ENCODE measurements around the gene CPNE8.

Gene CPNE8

GRCh38 chr12:38892976-38893375 is 12.4 kb downstream of the CPNE8 start:
- DNase-seq = no peak

- no peak for DNase-seq
Measured at GRCh38 chr12:38892087-38892786, 13.2 kb downstream of the CPNE8 start.

DNA sequence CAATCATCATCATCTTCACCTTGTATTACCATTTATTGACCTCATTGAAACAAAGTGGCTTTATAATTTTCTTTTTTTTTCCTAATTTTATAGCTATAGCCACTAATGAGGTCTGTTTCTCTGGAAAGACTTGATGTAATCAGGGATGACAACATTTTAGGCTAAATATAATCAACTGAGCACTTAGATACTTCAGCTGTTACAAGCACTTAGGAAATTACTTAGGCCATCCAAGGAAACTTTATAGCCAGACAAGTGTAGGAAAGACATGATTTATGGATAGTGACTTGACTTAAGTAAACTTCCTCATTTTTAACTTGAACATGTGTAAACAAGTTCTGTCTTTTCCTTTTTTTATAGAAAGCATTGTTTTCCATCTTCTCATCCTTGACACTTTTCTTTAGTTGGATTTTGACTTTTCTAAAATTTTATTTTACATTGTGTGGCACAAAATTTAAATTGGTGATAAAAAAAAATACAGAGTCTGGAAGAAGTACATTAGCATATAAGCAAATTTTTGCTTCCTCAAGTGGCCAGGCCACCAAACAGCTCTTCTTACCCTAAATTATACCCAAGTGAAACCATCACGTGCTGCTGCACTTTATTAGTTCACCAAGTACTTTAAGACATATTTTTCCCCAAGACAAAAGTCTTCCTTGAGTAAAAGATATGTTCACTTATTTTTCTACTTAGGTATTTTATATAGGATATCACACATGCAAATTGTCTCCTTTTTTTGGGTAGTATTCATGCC is 15.1 kb downstream of the CPNE8 start:
- DNase-seq = no peak

- no peak for DNase-seq
Measured at GRCh38 chr12:38889297-38889815, 16.0 kb downstream of the CPNE8 start.

DNA sequence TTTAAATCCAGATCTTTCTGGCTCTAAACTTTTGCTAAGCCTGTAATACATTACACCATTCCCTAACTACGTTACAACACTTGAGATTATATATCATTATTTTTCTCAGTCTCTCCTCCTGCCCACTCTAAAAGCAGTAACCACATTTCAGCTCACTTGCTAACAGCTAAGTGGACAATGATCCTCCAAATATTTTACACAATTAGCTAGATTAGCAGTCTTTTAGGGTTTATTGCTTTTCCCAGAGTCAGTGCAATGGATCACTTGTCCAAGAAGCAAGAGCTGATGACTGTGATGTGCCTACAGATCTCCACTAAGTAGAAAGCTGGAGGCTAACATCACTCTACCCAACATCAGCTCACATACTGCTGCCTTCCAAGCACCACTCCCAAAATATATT is 17.6 kb downstream of the CPNE8 start:
- DNase-seq = no peak

DNA sequence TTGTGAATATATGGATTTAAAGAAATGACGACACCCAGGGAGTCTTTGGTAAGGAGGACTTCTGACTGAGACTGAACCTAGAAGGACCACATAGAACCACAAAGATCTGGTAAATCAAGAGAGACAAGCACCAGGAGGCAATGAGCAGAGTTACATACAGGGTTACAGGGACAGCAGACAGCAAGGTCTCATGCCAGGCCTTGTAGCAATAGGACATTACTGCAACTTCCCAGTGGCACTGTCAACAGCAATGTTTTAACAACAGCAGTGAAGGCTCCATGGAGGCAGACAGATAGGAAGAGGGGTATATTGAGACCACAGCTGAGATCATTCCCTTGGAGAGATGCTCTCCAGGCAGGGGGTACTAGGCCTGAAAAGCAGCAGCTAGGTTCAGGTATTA is 18.5 kb downstream of the CPNE8 start:
- no peak for DNase-seq

- DNase-seq = no peak
Measured at GRCh38 chr12:38886064-38886463, 19.3 kb downstream of the CPNE8 start.

- DNase-seq = no peak
Measured at GRCh38 chr12:38884666-38885065, 20.7 kb downstream of the CPNE8 start.

DNA sequence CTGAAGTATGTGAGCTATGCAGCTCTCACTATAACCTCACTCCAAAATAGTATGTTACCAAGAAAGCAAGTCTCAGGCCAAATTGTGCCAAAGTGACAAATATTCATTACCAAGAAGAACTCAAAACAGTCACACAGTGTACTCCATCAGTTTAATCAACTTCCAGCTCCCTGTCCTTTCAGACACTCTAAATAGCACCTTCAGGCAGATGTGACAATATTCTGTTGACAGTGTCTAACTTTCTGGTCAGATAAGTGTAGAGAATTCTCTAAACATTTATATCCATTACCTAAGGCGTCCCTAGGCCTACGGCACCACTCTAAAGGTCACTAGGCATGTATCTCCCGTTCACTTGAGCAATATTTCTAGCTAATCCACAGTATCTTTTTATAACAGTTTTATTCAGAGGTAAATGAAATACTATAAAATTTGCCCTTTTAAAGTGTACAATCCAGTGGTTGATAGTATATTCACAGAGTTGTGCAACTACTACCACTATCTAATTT is 21.7 kb downstream of the CPNE8 start:
- no peak for DNase-seq

GRCh38 chr12:38880288-38880687 is 25.1 kb downstream of the CPNE8 start:
- no peak for DNase-seq

- DNase-seq = no peak
Measured at GRCh38 chr12:38878986-38879385, 26.4 kb downstream of the CPNE8 start.

DNA sequence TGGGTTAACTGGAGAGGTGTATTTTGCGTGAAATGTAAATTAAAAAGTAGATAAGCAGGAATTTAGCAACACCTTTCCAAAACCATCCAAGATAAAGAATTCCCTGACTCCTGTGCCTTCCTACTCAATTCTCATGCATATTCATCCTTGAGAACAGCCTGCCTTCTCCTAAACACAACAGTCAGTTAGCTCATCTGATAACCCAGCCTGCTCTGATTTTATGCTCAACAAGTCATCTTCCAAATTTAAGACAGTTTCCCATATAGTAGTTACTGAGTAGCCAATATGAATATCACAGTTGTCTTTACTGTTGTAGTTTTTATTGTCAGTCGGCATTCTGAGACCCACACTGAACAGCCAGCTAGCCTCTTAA is 27.1 kb downstream of the CPNE8 start:
- DNase-seq = no peak

DNA sequence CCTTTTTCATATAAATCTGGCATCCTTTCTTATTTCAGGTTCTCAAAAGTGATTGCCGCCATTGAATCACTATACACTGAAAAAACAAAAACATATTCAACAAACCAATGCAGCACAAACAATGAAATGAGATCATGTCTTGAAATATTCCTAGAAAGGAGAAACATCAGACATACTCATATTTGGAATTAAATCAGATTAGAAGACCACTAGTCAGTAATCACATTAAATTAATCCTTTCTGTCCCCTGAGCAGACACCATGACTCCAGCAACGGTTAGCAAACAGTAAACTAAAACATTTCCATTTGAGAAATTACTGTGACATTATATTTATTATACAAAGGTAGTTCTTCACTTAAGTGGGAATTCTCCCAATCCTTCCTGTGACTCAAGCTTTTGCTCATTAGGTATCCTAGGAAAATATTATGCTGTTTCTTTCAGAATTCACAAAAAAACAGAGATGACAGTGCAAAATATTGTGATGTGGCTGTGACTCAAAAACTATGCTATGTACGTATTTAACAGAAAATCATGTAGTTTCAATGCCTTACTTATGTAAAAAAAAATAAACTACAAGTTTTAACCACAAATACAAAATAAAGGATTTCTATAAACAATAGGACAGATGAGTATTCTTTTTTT is 29.7 kb downstream of the CPNE8 start:
- no peak for DNase-seq

DNA sequence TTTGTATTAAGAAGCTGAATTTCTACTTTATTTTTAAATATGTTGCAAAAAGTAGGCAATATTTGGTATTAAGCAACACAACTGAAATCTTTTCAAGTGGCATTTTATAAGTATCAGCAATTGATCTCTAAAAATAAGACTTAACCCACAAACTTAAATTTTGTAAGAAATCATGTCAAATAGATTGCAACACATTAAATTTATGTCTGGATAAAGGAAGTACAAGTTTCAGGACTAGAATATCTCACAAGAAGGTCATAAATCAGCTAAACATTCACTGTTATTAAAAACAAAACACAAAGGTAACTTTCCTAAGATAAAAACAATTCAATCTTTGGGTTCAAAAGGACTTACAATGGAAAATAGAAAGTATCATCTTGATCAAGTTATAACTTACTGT is 32.8 kb downstream of the CPNE8 start:
- DNase-seq = no peak

DNA sequence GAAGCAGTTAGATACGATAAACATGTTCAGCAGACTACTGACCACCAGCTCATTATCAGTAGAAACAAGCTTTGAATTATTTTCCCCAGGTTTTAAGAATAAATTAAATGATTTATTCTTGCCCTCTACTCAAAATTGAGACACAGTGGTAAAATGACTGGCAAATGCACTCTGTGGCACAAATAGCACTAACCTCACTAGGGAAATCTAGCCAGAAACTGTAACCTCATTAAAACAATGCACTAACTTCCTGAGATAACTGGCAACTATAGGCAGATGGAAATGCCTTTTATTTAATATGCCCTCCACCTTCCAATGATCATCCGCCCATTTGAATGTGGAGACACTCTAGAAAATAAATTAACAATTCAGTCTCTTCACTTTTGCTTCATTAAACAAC is 33.2 kb downstream of the CPNE8 start:
- DNase-seq = no peak

GRCh38 chr12:38869036-38869435 is 36.4 kb downstream of the CPNE8 start:
- DNase-seq = no peak

DNA sequence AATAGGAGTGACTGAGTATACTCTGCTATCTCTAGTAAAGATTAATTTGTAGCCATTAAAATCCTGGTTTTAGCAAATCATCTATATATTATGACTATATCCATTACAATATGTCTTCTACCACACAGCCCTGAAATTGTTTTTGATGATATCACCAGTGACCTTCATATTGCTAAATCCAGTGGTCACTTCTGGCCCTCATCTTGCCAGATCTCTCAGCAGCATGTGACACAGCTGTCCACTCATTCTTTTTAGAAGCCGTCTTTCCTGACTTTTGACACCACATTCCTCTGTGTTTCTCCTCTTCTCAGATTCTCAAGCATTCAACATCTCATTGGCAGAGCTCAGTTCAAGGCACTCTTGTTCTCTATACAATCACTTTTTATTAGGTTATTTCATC is 54.9 kb downstream of the CPNE8 start:
- no peak for DNase-seq

GRCh38 chr12:38847247-38847646 is 58.1 kb downstream of the CPNE8 start:
- no peak for DNase-seq

DNA sequence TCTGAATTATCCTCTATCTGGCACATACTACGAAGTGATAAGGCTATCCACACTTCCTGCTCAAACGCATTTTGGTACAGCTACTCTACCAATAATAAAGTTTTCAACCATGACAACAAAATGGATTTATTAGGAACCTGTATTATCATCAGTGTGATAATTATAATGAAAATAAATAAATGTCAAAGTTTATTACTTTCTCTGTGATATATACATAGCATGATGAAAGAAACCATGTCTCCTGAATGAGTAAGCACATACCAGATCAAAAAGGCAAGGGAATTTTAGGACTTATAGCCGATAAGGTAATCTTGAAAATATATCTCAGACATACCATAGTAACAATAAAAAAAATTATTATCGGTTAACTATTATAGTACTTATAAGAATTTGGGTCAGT is 61.1 kb downstream of the CPNE8 start:
- DNase-seq = no peak

GRCh38 chr12:38838056-38838850 is 67.1 kb downstream of the CPNE8 start:
- DNase-seq = no peak

DNA sequence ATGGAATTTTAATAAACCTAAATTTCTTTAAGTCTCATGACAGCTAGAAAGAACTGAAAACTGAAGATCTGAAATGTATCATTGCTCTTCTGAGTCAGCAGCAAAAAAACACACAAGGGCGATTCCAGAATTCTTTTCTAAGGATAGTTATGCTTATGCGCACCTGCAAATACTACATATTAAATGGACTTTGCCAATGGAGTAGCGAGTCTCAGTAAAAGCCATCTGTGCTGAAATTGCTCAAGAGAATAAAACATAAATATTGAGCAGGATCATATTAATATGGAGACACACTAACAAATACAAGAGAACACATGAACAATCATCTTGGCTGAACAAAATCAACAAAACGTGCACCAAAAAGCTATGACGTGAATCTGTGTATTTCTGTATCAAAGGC is 73.7 kb downstream of the CPNE8 start:
- DNase-seq = no peak

DNA sequence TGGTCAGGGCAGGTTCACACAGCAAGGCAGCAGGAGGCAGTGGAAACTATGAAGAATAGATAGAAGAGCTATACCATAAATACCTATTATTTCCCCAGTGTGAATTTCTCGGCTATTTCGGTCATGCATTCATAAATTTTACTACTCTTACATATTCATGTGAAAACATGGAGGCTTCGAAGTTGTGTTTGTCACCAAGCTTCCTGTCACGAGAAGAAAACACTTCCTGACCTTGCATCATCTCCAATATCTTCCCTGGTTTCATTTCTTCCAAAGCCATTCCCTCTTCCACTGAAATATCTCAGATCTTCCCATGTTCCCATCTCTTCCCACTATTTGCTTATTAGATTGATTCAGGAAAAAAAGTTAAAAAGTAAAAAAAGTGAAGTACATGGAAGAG is 80.4 kb downstream of the CPNE8 start:
- DNase-seq = no peak

GRCh38 chr12:38823738-38824137 is 81.7 kb downstream of the CPNE8 start:
- no peak for DNase-seq
